GM18520 (cell line): ENCODE results near the gene PDGFB.
"Not testable (repeated sequence)": the region's sequence is repeated elsewhere in the genome, so short reads cannot be mapped to it uniquely, and the experiment has no call there.

ENCODE experiments used
- ATAC-seq: cut with Tn5 transposase; IDR thresholded peaks from one replicate; pipeline ENCODE4 v1.9.1; 2021; ENCODE audit not compliant: unreplicated experiment

PDGFB gene

DNA sequence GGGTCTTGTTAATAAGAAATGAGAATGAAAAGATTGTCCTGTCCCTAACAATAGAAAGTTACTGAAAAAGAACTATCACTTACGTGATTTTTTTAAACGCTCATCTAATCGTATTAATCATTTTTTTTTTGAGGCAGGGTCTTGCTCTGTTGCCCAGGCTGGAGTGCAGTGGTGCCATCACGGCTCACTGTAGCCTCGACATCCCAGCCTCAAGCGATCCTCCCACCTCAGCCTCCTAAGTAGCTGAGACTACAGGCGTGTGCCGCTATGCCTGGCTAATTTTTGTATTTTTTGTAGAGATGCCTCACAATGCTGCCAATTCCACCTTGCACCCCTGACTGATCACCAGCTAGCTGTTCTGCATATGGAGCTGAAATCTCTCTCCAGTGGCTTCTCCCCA is 15.7 kb downstream of the PDGFB start:
- no peak for ATAC-seq

DNA sequence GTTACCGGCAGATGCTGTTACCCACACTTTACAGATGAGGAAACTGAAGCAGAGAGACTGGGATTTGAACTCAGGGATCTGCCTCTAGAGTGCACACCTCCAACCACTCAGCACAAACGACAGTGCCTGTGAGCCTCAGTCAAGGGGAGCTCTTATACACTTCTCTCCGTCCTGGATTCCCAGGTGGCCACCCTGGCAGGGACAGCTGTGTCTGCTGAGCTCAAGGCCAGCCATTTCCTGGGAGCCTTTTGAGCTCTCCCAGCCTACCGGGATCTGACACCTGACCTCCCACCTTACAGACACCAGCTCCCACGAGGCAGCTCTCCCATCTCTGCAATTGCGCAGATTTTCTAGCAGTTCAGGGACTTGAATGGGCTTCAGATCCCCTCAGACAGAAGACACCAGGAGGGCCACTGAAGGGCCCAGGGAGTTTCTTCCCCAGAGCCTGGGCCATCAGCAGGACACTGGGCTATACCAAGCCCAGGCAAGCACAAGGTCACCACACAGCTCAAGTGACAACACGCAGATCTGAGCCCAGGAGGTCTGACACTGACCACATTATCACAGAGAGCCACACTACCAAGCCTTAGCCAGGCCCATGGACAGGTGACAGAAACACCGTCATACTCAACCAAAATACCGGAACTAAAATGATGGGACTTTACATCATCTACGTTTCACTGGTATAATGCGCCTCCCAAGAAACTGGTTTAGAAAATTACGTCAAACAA is 17.1 kb downstream of the PDGFB start:
- no peak for ATAC-seq

DNA sequence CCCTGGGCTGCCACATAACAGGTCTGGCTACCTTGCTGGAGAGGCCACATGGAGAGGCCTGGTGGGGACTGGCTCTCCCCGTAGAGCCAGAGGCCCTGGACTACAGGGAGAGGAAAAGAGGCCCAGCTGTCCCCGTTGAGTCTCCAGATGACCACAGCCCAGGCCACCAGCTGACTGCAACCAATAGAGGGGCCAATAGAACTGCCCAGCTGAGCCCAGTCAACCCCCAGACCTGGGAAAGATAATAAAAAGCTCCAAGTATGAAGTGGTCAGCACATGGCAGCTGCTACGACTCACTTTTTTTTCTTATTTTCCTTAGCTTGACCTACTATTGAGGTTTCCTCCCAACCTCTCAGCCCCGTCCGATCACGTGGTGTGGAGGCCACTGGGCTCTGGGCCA is 18.4 kb downstream of the PDGFB start:
- no peak for ATAC-seq

DNA sequence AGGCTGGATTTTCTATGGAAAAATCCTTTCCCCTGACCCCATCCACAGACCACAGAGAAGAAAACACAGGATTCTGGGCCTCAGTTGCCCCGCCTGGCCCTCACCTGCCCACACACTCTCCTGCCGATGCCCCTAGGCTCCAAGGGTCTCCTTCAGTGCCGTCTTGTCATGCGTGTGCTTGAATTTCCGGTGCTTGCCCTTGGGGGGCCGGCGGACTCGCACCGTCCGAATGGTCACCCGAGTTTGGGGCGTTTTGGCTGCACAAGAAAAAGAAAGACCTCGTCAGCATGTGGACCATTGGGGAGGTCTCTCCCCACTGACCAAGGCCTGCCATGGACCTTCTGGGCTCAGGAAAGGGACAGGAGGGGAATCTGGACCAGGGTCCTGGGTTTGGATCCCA is 19.2 kb downstream of the PDGFB start:
- no peak for ATAC-seq

DNA sequence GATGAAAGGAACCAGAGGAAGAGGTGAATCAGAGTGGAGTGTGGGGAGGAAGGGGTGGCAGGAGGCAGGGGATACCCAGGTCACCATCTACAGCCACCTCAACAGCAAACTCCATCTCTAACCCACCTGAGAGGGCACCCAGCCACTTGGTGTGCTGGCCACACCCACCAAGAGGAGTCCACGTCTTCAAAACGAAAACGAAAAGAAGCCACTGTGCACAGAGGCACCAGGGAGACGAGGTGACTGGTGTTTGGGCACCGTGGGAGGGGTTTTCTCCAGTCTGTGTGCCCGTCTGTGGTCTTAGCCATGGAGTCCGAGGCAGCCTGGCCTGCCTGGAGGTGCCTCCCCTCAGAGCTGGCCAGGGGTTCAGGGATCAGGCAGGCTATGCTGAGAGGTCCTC is 20.2 kb downstream of the PDGFB start:
- no peak for ATAC-seq

DNA sequence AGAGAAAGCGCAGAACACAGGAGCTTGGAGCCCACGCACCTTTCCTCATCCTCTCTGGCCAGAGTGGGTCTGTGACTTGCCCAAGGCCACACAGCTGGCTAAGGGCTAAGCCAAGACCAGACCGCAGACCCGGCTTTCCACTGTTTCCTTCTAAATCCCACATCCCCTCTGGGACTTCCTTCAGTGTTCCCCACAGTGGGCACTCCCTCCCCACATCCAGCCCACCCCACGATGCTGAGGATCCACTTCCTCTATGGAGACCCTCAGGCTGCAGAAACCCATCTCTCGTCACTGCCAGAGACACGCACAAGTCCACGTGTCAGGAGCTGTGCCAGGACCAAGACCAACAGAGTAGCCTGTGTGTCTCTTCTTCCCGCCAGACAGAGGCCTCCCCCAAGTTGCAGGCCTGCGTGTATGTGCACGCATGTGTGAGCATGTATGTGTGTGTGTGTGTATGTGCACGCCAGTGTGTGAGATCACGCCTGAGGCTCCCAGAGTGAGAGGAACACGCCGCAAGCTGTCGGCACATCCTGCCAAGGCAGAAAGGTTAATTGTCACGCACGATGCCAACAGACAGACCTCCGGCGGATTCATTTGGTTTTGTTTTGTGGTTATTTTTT is 21.6 kb downstream of the PDGFB start:
- ATAC-seq: no peak

DNA sequence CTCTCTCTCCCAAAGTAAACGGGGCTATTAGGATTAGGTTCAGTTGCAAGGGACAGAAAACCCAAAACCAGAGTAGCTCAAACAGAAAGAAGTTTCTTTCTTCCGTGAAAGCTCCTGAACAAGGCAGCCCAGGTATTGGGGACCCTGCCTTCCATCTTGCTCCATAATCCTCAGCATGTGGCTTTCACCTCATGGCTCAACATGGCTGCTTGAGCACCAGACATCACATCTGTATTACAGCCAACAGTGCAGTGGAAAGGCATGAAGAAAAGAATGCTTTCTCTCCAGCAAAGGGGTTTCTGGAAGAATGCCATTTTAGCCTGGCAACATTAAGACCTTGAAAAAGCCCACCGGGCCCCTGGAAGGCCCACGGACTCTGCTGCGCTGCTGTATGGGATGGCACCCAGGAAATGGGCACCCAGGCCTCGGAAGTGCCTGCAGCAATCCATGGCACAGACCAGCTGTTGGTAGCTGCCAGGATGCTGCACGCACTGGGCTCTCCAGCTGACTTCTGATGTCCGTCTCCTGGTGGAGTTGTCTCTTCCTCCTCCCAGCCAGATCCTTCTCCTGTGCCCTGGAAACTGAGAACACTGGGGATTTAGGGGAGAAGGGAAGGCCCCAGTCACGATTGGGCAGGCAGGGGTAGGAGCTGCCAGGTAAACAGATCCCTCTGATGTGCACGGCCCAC is 22.6 kb downstream of the PDGFB start:
- ATAC-seq: no peak

DNA sequence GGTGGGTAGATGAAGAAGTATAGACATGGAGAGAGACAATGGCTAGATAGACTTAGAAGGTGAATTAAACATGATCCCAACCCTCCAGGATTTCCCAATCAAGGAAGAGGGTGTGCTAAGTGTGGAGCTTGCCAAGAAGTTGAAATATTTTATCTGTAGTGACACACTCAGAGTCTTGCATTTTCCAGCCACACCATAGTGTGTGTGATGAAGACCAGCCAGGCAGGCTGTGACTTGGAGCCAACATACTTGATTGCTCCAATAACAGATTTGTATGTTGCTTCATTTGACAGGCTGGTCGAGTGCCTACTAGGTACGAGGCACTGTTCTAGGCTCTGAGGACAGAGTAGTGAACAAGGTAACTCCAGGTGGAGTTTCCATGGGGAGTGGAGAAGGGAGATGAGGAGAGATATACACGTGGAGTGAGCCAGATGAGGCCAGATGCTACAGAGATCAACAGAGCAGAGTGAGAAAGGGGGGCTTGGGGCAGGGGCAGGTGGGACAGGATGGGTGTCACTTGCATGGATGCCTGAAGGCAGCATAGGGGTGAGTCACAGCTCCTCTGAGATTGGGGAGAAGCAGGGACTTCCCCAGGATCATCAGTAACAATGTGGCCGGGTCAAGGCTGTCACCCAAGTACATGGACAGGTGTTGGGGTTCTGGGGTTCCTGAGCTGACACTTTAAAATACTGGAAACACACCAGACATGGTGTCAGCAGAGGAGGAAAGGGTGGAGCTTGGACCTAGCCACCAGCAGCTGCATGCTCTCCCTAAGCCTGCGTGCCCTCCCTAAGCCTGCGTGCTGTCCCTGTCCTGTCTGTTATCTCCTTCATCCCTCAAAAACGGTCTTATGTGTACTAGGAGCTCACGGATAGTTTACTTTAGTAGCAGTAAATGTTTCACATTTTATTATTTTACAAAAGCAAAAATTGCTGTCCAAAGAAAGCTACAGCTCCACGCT is 23.6 kb downstream of the PDGFB start:
- no peak for ATAC-seq

DNA sequence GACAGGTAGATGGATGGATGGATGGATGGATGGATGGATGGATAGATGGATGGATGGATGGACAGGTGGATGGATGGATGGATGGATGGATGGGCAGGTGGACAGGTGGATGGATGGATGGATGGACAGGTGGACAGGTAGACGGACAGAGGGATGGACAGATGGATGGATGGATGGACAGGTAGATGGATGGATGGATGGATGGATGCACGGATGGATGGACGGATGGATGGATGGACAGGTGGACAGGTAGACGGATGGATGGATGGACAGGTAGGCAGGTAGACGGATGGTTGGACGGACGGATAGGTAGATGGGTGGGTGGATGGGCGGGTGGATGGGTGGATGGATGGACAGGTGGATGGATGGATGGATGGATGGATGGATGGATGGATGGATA is 24.3 kb downstream of the PDGFB start:
- no peak for ATAC-seq

DNA sequence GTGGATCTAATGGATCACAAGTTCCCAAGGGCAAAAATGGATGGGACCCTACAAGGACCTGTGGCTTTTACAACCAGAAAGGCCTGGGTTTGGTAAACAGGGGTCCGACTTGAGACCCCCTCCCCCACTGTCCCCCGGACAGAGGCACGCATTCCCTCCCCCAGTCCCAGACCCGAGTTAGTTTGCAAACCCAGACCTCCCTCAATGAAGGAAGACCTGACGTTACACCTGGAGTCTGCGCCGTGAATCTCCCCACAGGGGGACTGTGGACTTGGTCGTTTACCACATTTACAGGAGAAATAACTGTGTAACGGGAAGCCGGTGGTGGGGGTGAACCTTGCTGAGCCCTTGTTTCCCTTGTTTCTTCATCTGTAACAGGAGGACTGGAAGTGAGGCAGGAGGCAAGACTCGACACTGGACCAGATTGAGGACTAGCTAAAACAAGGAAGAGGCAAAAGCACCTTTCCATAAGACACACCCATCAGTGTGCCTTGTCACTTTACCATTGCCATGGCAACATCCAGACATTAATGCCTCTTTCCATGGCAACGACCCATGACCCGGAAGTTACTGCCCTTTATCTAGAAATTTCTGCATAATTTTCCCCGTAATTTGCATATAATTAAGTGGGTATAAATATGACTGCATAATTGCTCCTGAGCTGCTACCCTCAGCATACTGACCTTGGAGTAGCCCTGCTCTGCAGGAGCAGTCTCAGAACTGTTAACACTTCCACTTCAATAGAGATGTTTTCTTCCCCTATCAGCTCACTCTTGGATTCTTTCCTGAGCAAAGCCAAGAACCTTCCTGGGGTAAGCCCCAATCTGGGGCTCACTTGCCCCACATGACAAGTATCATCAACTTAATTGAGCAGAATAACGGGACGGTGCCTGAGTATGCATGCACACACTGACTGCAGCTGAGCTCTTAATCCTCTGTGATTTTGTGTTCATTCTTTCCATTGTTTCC is 25.4 kb downstream of the PDGFB start:
- ATAC-seq: no peak

DNA sequence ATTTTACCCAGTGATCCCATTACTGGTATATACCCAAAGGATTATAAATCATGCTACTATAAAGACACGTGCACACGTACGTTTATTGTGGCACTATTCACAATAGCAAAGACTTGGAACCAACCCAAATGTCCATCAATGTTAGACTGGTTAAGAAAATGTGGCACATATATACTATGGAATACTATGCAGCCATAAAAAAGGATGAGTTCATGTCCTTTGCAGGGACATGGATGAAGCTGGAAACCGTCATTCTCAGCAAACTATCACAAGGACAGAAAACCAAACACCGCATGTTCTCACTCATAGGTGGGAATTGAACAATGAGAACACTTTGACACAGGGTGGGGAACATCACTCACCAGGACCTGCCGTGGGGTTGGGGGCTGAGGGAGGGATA is 26.4 kb downstream of the PDGFB start:
- not testable (repeated sequence) for ATAC-seq

DNA sequence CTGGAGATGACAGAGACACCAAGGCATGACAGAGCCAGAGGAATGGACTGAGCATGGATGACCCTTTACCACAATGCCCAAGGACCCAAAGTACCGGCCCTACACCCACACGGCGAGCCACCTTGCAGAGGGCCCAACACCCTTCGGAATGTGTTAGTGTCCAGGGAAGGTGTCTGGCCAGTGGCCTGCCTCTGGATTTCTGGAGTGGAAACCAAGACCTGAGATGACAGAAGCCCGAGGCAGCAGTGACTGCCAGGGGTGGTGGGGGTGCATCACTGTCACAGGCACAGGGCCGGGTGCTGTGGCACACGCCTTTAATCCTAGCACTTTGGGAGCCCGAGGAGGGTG is 28.7 kb downstream of the PDGFB start:
- no peak for ATAC-seq

DNA sequence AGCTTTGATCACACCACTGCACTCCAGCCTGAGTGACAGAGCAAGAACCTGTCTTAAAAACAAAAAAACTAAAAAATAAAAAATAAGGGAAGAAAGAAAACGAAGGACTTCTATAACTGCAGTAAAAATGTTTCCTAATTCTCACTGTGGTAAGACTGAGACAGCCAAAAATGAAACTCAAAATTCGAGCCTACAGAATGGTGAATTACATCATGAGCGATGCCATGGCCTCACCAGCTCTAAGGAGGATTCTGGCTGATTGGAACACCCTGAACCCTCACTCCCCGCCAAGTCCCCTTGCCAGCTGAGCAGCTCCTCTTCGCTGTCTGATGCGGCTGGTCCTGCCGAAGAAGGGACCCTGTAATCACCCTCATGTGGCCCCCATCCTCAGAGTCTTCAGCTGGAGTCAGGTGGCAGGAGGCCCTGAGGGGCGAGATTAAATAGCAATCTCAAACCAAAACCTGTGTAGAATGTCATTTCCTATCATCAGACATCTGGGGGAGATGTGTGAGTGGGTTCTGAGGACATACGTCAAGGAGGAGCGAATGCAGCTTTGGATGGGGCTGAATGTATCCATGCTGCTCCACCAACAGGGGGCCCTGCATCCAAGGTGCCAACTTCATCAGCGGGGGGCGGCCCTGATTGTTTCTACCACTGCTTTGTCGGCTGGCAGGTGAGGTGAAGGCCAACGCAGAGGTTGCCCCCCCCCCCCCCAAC is 29.2 kb downstream of the PDGFB start:
- ATAC-seq: no peak

DNA sequence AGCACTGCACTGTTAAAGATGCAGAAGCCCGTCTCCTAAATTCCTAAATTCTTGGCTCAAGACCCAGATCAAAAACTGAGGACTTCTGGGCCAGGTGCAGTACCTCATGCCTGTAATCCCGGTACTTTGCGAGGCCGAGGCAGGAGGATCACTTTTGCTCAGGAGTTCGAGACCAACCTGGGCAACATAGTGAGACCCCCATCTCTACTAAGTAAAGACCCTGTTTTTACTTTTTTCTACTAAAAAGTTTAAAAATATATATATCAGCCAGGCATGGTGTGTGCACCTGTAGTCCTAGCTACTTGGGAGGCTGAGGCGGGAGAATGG is 29.7 kb downstream of the PDGFB start:
- no peak for ATAC-seq

DNA sequence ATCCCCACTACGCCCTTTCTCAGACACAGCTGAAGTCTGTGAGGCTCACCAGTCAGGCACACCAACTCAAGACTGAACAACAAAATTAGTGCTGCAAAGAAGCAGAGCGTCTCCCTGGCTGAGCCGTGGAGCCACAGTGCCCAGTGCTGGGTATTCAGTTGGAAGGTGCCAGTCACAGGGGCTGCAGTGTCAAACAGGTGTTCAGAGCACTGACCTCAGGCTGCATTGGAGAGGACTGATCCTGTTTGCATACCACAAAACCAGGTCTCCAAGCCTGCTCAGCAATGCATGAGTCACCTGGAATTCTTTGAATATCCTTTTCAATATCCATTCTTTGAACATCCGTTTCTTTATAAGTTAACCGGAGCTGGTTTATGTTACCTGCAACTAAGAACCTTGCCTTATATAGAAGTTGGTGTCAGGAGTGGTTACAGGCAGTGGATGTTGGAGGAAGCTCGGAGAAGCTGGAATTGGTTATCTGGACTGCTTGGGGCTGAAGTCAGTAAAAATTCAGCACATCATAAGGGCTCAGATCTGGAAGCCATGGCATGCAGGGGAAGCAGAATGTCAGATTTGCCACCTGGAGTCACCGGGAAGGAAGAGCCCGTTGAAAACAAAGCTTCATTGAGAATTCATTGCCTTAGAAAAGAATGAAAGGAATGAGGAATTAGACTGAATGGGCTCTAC is 30.3 kb downstream of the PDGFB start:
- no peak for ATAC-seq

DNA sequence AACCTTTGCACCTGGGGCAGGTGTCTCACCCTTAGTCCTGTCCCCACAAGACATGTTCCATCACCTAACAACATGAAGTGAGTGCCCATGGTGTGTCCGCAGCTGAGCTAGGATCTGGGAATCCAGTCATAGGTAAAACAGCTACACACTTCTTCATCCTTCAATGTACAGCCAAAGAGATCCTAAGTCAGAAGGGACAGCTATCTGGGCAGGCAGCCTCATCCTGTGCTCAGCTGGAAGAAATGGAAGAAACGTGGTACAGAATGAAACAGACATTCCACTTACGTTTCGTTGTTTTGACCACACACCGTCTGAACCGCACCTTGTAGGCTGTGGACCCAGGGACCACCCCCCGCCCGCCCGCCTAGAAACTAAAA is 30.8 kb downstream of the PDGFB start:
- no peak for ATAC-seq

DNA sequence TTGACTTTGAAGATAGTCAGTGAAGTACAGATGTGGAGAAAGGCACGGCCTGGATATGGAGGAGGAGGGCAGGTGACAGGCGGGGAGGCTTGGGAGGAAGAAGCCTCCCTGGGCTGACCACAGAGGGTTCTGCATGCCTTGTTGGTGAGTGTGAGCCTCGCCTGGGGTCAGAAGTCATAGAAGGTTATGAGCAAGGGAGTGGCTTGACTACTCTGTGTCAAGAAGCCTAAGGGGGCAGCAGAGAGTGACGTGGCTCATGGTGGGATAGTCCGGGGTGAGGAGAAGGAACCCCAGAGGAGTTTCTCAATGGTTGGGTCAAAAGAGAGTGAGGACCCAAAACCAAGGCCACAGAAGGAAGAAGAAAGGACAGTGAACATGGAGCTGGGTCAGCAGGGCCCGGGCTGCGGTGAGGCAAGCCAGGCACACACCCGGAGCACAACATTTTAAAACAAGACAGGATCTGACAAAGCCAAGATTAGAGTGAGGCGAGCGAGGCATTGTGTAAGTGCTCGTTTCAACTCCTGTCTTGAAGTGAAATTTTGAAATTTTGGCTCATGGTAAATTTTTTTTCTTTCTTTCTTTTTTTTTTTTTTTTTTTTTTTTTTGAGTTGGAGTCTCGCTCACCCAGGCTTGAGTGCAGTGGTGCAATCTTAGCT is 31.9 kb downstream of the PDGFB start:
- no peak for ATAC-seq

DNA sequence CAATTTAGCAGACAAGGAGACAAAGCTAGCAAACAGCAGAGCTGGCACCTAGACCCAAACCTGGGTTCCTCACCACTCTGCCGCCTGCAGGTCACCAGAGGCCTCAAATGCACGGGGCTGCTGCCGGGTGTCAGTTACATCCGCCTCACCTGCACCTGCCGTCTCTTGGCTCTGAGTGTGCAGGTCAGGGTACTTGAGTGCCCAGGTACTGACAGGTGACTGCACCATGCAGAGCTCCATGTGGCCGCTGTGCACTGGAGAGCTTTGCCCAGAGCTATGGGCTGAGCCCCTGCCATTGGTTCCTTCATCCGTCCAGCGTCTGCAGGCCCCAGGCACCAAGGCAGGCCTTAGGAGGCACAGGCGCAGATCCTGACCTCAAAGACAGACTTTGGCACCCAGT is 35.0 kb downstream of the PDGFB start:
- no peak for ATAC-seq
